Panc1 (cell line): ENCODE results near the gene GNAQ. TPM values are rescaled to one million over a fixed set of nuclear protein-coding genes. Genes with fewer than 3 reads are reported as not detected.

ENCODE experiments used
- ATAC-seq: fragments of 200-7000 bp; cut with Tn5 transposase; 2 replicates; pipeline ENCODE4 v1.9.1; 2020; ENCODE audit warnings: mild to moderate bottlenecking, moderate library complexity
- BruUV-seq: library from RNA; stranded (reverse); fragments of 400-500 nt; replicated peaks from 2 replicates; lab custom pipeline; 2021; lab: Mats Ljungman, UMichigan
- CTCF ChIA-PET: fragments of 300-600 bp; sonication (Branson Sonifier 250); formaldehyde crosslinking; loops from one replicate; lab custom pipeline; 2022; ENCODE audit warnings: antibody characterized with exemption; lab: Charles Lee
- POLR2A ChIA-PET: fragments of 300-600 bp; sonication (Branson Sonifier 250); formaldehyde crosslinking; loops from one replicate; lab custom pipeline; 2022; ENCODE audit warnings: antibody characterized with exemption; lab: Charles Lee
- DNase-seq: peaks from one replicate; pipeline ENCODE4 v3.0.0-alpha.2; 2010; ENCODE audit warnings: low read depth, low spot score
- H3K27ac ChIP-seq: 2 replicates; pipeline ENCODE4 v1.5.1; 2011; ENCODE audit warnings: mild to moderate bottlenecking, low read length, inconsistent platforms
- H3K27me3 ChIP-seq: fragments of 200-500 bp; sonication (Bioruptor generic); 2 replicates; pipeline ENCODE4 v1.6.0; 2014; ENCODE audit warnings: low read length, inconsistent platforms; ENCODE audit not compliant: control insufficient read depth, insufficient read depth
- H3K36me3 ChIP-seq: fragments of 200-500 bp; sonication (Bioruptor generic); 2 replicates; pipeline ENCODE4 v1.5.1; 2014; ENCODE audit warnings: inconsistent platforms, mild to moderate bottlenecking, low read length, moderate library complexity; ENCODE audit not compliant: control insufficient read depth, insufficient read depth
- H3K4me1 ChIP-seq: 2 replicates; pipeline ENCODE4 v1.5.1; 2011; ENCODE audit warnings: inconsistent platforms, mild to moderate bottlenecking, low read length, moderate library complexity; ENCODE audit not compliant: control insufficient read depth, insufficient read depth
- H3K4me3 ChIP-seq, 2 experiments: 2 replicates each; pipeline ENCODE4 v1.5.1; 2011 to 2012; ENCODE audit warnings: low read depth in 2 of 2, low read length in 2 of 2, mild to moderate bottlenecking in 2 of 2, inconsistent platforms in 1 of 2, moderate library complexity in 1 of 2
- H3K9me3 ChIP-seq: fragments of 200-500 bp; sonication (Bioruptor generic); 2 replicates; pipeline ENCODE4 v1.5.1; 2014; ENCODE audit warnings: low read depth, mild to moderate bottlenecking, inconsistent platforms, low read length, moderate library complexity; ENCODE audit not compliant: control insufficient read depth, insufficient read depth
- POLR2AphosphoS5 ChIP-seq: IDR thresholded peaks from 2 replicates; pipeline ENCODE4 v1.6.1; 2012; ENCODE audit warnings: mild to moderate bottlenecking, low read depth, low read length, moderate library complexity
- SIN3A ChIP-seq: IDR thresholded peaks from 2 replicates; pipeline ENCODE4 v1.6.1; 2012; ENCODE audit warnings: low read depth, mild to moderate bottlenecking, low read length, moderate library complexity, borderline replicate concordance; ENCODE audit not compliant: insufficient read depth
- TCF7L2 ChIP-seq: IDR thresholded peaks from 2 replicates; pipeline ENCODE4 v1.6.1; 2011; ENCODE audit warnings: mild to moderate bottlenecking, low read depth, low read length, inconsistent platforms
- in situ Hi-C: cut with HindIII; loops from 2 replicates; pipeline ENCODE4 v1.10.0; 2016; ENCODE audit warnings: low sequenced_read_pairs, low pct_unique_long_range_greater_than_20kb
- intact Hi-C: fragments of 100-400 bp; cut with micrococcal nuclease; formaldehyde crosslinking; loops from one replicate; pipeline ENCODE4 v1.10.0; 2022; ENCODE audit not compliant: unreplicated experiment
- total RNA-seq: library from RNA; stranded (reverse); gene quantifications from one replicate; pipeline ENCODE4 v1.2.1, GENCODE V29; 2021; ENCODE audit not compliant: unreplicated experiment
- TF ChIP-seq, protein P1 (sequence below): fragments of 450-650 bp; IDR thresholded peaks from 2 replicates; pipeline ENCODE4 v1.5.1; 2017; ENCODE audit warnings: mild to moderate bottlenecking
- TF ChIP-seq, protein P2 (sequence below), 2 experiments: IDR thresholded peaks; 2 replicates each; pipeline ENCODE4 v1.6.1; 2011 to 2012; ENCODE audit warnings: low read depth in 2 of 2, control low read depth in 1 of 2, low read length in 1 of 2, mild to moderate bottlenecking in 1 of 2, moderate library complexity in 1 of 2; ENCODE audit not compliant: insufficient read depth in 1 of 2

Gene GNAQ
- total RNA-seq, 1 experiment from 2014 or later: 34.5 TPM

DNA sequence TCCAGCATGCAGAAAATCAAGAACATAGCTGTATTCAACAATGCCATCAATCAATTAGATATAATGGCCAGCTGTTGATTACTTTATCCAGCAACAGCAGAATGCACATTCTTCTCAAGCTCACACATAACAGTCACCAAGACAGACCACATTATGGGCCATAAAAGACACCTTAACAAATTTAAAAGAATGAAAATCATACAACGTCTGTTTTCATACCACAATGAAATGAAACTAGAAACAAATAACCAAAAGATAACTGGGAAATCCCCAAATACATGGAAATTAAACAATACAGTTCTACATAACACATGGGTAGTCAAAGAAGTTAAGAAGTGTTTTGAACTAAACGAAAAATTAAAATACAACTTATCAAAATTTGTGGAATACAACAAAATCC lies 252.6 kb downstream of the GNAQ start:
- TF ChIP-seq TCF7L2 (no peak), POLR2AphosphoS5 (no peak), SIN3A (no peak)
- TF ChIP-seq, protein P1, sequence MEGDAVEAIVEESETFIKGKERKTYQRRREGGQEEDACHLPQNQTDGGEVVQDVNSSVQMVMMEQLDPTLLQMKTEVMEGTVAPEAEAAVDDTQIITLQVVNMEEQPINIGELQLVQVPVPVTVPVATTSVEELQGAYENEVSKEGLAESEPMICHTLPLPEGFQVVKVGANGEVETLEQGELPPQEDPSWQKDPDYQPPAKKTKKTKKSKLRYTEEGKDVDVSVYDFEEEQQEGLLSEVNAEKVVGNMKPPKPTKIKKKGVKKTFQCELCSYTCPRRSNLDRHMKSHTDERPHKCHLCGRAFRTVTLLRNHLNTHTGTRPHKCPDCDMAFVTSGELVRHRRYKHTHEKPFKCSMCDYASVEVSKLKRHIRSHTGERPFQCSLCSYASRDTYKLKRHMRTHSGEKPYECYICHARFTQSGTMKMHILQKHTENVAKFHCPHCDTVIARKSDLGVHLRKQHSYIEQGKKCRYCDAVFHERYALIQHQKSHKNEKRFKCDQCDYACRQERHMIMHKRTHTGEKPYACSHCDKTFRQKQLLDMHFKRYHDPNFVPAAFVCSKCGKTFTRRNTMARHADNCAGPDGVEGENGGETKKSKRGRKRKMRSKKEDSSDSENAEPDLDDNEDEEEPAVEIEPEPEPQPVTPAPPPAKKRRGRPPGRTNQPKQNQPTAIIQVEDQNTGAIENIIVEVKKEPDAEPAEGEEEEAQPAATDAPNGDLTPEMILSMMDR: no peak
- TF ChIP-seq, protein P2, sequence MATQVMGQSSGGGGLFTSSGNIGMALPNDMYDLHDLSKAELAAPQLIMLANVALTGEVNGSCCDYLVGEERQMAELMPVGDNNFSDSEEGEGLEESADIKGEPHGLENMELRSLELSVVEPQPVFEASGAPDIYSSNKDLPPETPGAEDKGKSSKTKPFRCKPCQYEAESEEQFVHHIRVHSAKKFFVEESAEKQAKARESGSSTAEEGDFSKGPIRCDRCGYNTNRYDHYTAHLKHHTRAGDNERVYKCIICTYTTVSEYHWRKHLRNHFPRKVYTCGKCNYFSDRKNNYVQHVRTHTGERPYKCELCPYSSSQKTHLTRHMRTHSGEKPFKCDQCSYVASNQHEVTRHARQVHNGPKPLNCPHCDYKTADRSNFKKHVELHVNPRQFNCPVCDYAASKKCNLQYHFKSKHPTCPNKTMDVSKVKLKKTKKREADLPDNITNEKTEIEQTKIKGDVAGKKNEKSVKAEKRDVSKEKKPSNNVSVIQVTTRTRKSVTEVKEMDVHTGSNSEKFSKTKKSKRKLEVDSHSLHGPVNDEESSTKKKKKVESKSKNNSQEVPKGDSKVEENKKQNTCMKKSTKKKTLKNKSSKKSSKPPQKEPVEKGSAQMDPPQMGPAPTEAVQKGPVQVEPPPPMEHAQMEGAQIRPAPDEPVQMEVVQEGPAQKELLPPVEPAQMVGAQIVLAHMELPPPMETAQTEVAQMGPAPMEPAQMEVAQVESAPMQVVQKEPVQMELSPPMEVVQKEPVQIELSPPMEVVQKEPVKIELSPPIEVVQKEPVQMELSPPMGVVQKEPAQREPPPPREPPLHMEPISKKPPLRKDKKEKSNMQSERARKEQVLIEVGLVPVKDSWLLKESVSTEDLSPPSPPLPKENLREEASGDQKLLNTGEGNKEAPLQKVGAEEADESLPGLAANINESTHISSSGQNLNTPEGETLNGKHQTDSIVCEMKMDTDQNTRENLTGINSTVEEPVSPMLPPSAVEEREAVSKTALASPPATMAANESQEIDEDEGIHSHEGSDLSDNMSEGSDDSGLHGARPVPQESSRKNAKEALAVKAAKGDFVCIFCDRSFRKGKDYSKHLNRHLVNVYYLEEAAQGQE (IDR thresholded peaks at IDR 0.05; ENCODE audit: insufficient read depth in 1 of 2, low read depth in 2 of 2, low read length in 1 of 2): no peak

DNA sequence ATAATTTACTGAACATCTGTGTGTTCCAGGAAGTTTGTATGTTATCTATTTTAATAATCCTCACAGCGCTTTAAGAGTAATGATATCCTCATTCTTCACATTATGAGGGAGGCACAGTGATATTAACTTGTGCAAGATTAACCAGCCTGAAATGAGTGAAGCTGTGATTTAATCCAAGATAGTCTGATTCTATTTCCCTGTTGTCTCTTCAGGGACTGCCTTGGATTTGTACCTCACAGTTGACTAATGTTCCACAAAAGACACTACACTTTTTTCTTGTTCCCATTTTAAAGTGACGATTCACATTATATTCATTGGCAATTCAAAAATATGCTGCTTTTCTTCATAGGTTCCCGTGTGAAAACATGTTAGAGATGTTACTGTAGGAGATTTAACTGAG lies 258.2 kb downstream of the GNAQ start:
- ATAC-seq (no peak), DNase-seq (no peak)
- Histone ChIP-seq H3K27me3 (no peaks in the 10 kb centered on the region), H3K27ac (no peak overlapping the region), H3K9me3 (no peaks in the 10 kb centered on the region), H3K4me3 (no peak overlapping the region), H3K36me3 (no peaks in the 10 kb centered on the region), H3K4me1 (no peaks in the 10 kb centered on the region)
- in situ Hi-C loops (no loop called here), intact Hi-C loops (no loop called here)
- no peak for TF ChIP-seq TCF7L2
- TF ChIP-seq, protein P1: no peak
- TF ChIP-seq SIN3A: no peak
- no peak for TF ChIP-seq POLR2AphosphoS5
- TF ChIP-seq, protein P2 (IDR thresholded peaks at IDR 0.05; ENCODE audit: insufficient read depth in 1 of 2, low read depth in 2 of 2, low read length in 1 of 2): no peak
- CTCF ChIA-PET: interaction anchor here (0.5 kb wide), 1 partner anchor 144 kb away, joined by 7 read pairs; no protein-coding TSS in a partner anchor
- no TSS peak for BruUV-seq
- POLR2A ChIA-PET: no interaction called here

More for the DNA sequence above, 252.6 kb downstream of the GNAQ start:
- CTCF ChIA-PET: no interaction called here
- H3K4me1 ChIP-seq: no peaks in the 10 kb centered on the region
- H3K27ac ChIP-seq: no peak overlapping the region
- H3K9me3 ChIP-seq: no peaks in the 10 kb centered on the region
- POLR2A ChIA-PET: no interaction called here
- no peak for DNase-seq
- H3K4me3 ChIP-seq: no peak overlapping the region
- no peaks in the 10 kb centered on the region for H3K36me3 ChIP-seq
- no peak for ATAC-seq
- in situ Hi-C loops: no loop called here
- H3K27me3 ChIP-seq: no peaks in the 10 kb centered on the region
- intact Hi-C loops: no loop called here
- no TSS peak for BruUV-seq
